ENCODE measurements around the gene MRPS24. TPM values are rescaled to one million over a fixed set of nuclear protein-coding genes. Genes with fewer than 3 reads are reported as not detected.
"Not testable (repeated sequence)": the region's sequence is repeated elsewhere in the genome, so short reads cannot be mapped to it uniquely, and the experiment has no call there.

MRPS24 gene
- total RNA-seq, 1 experiment from 2014 or later = 135 TPM

DNA sequence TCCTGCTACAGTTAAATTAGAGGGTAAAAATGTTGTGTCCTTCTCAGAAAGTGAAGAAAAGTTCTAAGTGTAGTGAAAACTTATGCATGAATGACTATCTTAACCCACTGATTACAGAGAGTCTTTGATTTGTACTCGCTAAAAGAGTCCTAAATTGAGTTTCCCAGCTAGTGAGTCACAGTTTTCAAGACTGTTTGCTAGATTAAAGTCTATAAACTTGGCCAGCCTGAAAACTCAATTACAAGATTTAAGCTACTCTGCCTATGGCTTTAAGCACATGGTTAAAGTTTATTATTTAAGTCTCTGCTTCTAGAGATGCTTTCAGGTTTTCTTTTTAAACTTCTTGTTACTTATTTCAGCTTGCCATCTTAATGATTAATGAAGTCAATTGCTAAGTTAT, 44.4 kb downstream of the MRPS24 start:
- Mint-ChIP-seq H3K27ac (no peak overlapping the region), H3K27me3 (ENCODE audit: low read depth) (peaks cover 31% of the 10 kb centered on the region), H3K9me3 (peaks cover 20% of the 10 kb centered on the region), H3K4me3 (no peak overlapping the region), H3K4me1 (peaks cover 32% of the 10 kb centered on the region), H3K36me3 (peaks cover 5% of the 10 kb centered on the region; the same call in 1 of the 2 replicates)
- ChIA-PET CTCF (interaction anchor here (1.3 to 1.5 kb wide), 2 partner anchors 14 to 242 kb away, joined by 6 to 10 read pairs; partner anchors contain the start of gene STK17A), POLR2A (no interaction called here)
- DNase-seq (ENCODE audit: low spot score) = no peak
- no peak for ATAC-seq
- no peak for TF ChIP-seq CREM (CRISPR knock-in tag; IDR thresholded peaks at IDR 0.05)
- TF ChIP-seq SMAD3 (CRISPR knock-in tag; IDR thresholded peaks at IDR 0.05; ENCODE audit: borderline replicate concordance) = no peak
- no peak for TF ChIP-seq EMX1 (CRISPR knock-in tag; IDR thresholded peaks at IDR 0.05)
- TF ChIP-seq, protein P1, sequence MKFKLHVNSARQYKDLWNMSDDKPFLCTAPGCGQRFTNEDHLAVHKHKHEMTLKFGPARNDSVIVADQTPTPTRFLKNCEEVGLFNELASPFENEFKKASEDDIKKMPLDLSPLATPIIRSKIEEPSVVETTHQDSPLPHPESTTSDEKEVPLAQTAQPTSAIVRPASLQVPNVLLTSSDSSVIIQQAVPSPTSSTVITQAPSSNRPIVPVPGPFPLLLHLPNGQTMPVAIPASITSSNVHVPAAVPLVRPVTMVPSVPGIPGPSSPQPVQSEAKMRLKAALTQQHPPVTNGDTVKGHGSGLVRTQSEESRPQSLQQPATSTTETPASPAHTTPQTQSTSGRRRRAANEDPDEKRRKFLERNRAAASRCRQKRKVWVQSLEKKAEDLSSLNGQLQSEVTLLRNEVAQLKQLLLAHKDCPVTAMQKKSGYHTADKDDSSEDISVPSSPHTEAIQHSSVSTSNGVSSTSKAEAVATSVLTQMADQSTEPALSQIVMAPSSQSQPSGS (CRISPR knock-in tag; IDR thresholded peaks at IDR 0.05; ENCODE audit: borderline replicate concordance, low read depth) = no peak

DNA sequence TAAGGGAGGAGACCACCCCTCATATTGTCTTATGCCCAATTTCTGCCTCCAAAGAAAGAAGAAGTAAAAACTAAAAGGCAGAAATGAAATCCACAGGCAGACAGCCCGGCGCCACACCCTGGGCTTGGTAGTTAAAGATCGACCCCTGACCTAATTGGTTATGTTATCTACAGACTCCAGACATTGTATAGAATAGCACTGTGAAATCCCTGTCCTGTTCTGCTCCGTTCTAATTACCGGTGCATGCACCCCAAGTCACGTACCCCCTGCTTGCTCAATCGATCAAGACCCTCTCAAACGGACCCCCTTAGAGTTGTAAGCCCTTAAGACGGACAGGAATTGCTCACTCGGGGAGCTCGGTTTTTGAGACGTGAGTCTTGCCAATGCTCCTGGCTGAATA, 44.8 kb downstream of the MRPS24 start:
- H3K4me3 Mint-ChIP-seq; DNase-seq (ENCODE audit: low spot score); H3K36me3 Mint-ChIP-seq; POLR2A ChIA-PET; ATAC-seq; H3K27ac Mint-ChIP-seq: not testable (repeated sequence)
- H3K27me3 Mint-ChIP-seq (ENCODE audit: low read depth) = peaks cover 36% of the 10 kb centered on the region
- H3K4me1 Mint-ChIP-seq = peaks cover 34% of the 10 kb centered on the region
- H3K9me3 Mint-ChIP-seq = peaks cover 20% of the 10 kb centered on the region
- CTCF ChIA-PET = interaction anchor here (1.3 kb wide), 1 partner anchor 14 kb away, joined by 6 read pairs; no protein-coding TSS in a partner anchor

DNA sequence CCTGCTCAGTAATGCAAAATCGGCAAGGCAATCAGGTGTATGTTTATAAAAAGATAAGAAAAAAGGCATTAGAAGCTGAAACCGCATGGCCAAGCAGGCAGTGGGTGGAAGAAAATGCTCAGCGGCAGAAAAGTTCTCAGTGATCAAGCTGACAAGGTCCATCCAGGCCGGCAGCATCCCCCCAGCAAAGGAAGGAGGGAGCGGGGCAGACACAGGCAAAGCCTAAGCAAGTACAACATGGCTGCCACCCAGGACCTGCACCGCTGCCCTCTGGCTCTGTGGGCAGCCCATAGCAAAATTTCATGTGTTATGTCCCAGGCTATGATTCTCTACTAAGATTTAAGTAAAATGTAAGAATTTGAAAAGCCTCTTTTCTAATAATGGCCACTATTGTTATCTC, 45.4 kb downstream of the MRPS24 start:
- DNase-seq (ENCODE audit: low spot score) = no peak
- ChIA-PET POLR2A (no interaction called here), CTCF (no interaction called here)
- TF ChIP-seq, protein P2, sequence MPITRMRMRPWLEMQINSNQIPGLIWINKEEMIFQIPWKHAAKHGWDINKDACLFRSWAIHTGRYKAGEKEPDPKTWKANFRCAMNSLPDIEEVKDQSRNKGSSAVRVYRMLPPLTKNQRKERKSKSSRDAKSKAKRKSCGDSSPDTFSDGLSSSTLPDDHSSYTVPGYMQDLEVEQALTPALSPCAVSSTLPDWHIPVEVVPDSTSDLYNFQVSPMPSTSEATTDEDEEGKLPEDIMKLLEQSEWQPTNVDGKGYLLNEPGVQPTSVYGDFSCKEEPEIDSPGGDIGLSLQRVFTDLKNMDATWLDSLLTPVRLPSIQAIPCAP (CRISPR knock-in tag; IDR thresholded peaks at IDR 0.05) = no peak
- TF ChIP-seq, protein P3, sequence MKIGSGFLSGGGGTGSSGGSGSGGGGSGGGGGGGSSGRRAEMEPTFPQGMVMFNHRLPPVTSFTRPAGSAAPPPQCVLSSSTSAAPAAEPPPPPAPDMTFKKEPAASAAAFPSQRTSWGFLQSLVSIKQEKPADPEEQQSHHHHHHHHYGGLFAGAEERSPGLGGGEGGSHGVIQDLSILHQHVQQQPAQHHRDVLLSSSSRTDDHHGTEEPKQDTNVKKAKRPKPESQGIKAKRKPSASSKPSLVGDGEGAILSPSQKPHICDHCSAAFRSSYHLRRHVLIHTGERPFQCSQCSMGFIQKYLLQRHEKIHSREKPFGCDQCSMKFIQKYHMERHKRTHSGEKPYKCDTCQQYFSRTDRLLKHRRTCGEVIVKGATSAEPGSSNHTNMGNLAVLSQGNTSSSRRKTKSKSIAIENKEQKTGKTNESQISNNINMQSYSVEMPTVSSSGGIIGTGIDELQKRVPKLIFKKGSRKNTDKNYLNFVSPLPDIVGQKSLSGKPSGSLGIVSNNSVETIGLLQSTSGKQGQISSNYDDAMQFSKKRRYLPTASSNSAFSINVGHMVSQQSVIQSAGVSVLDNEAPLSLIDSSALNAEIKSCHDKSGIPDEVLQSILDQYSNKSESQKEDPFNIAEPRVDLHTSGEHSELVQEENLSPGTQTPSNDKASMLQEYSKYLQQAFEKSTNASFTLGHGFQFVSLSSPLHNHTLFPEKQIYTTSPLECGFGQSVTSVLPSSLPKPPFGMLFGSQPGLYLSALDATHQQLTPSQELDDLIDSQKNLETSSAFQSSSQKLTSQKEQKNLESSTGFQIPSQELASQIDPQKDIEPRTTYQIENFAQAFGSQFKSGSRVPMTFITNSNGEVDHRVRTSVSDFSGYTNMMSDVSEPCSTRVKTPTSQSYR (CRISPR knock-in tag; IDR thresholded peaks at IDR 0.05) = no peak
- TF ChIP-seq ZNF396 (CRISPR knock-in tag; IDR thresholded peaks at IDR 0.05; ENCODE audit: borderline replicate concordance) (no peak), ATF1 (CRISPR knock-in tag; IDR thresholded peaks at IDR 0.05) (no peak), NFE2L1 (CRISPR knock-in tag; IDR thresholded peaks at IDR 0.05) (no peak), SMAD4 (CRISPR knock-in tag; IDR thresholded peaks at IDR 0.05) (no peak), NFYB (CRISPR knock-in tag; conservative IDR thresholded peaks at IDR 0.05; ENCODE audit: low read depth) (no peak), ZNF423 (CRISPR knock-in tag; IDR thresholded peaks at IDR 0.05) (no peak)
- TF ChIP-seq, protein P4, sequence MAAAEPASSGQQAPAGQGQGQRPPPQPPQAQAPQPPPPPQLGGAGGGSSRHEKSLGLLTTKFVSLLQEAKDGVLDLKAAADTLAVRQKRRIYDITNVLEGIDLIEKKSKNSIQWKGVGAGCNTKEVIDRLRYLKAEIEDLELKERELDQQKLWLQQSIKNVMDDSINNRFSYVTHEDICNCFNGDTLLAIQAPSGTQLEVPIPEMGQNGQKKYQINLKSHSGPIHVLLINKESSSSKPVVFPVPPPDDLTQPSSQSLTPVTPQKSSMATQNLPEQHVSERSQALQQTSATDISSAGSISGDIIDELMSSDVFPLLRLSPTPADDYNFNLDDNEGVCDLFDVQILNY (CRISPR knock-in tag; IDR thresholded peaks at IDR 0.05) = no peak
- TF ChIP-seq, protein P5, sequence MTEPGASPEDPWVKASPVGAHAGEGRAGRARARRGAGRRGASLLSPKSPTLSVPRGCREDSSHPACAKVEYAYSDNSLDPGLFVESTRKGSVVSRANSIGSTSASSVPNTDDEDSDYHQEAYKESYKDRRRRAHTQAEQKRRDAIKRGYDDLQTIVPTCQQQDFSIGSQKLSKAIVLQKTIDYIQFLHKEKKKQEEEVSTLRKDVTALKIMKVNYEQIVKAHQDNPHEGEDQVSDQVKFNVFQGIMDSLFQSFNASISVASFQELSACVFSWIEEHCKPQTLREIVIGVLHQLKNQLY (CRISPR knock-in tag; IDR thresholded peaks at IDR 0.05) = no peak
- peaks cover 41% of the 10 kb centered on the region for H3K27me3 Mint-ChIP-seq (ENCODE audit: low read depth)
- H3K27ac Mint-ChIP-seq = no peak overlapping the region
- H3K4me1 Mint-ChIP-seq = peaks cover 30% of the 10 kb centered on the region
- peaks cover 2% of the 10 kb centered on the region; the same call in 1 of the 2 replicates for H3K36me3 Mint-ChIP-seq
- no peak overlapping the region for H3K4me3 Mint-ChIP-seq
- H3K9me3 Mint-ChIP-seq = peaks cover 17% of the 10 kb centered on the region
- no peak for ATAC-seq

DNA sequence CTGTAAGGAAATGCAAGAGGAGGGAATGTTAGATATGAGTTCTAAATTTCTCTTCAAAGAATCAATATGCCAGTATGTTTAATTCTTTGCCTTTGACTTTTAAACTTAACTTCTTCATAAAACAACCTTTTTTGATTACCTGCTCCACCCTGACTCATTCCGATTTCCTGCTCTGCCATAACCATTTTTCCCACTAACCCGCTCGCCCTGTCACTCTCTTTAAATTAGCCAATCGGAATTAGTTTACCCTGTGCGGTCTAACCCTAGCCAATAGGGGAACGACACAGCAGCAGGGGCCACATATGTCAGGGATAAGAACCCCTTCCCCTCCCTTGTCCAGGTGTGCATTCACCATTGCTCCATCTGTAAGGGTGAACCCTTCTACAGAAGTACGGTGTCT, 45.9 kb downstream of the MRPS24 start:
- ATAC-seq; CTCF ChIA-PET; DNase-seq (ENCODE audit: low spot score); H3K4me3 Mint-ChIP-seq; H3K27ac Mint-ChIP-seq; H3K36me3 Mint-ChIP-seq; POLR2A ChIA-PET: not testable (repeated sequence)
- Mint-ChIP-seq H3K4me1 (peaks cover 25% of the 10 kb centered on the region), H3K9me3 (peaks cover 17% of the 10 kb centered on the region), H3K27me3 (ENCODE audit: low read depth) (peaks cover 46% of the 10 kb centered on the region)

Other genes with a start within 250 kb of the MRPS24 start
- gene COA1, start 140.0 kb downstream of the MRPS24 start, total RNA-seq (2021) = 132 to 148 TPM (median 146 TPM) in 3 replicates
- gene BLVRA, start 110.8 kb downstream of the MRPS24 start, total RNA-seq (2021) = 31.9 to 35.5 TPM (median 33.7 TPM) in 3 replicates
- gene URGCP, start 37.1 kb upstream of the MRPS24 start, total RNA-seq (2021) = 18.3 to 20.2 TPM (median 19.5 TPM) in 3 replicates
- gene UBE2D4, start 56.9 kb upstream of the MRPS24 start, total RNA-seq (2021) = 2.4 to 4.1 TPM (median 3.9 TPM) in 3 replicates
- gene SPDYE1, start 128.4 kb upstream of the MRPS24 start, total RNA-seq (2021) = 0.07 TPM in 1 of 3 replicates, not detected in the others
- 34.3 to 36.8 TPM (median 36.1 TPM) in 3 replicates for gene DBNL, start 175.2 kb upstream of the MRPS24 start, total RNA-seq (2021)
- 2.4 to 5.6 TPM (median 3.9 TPM) in 3 replicates for gene PGAM2, start 196.1 kb upstream of the MRPS24 start, total RNA-seq (2021)
- gene POLM, start 213.0 kb upstream of the MRPS24 start, total RNA-seq (2021) = 20.9 to 25.3 TPM (median 24.7 TPM) in 3 replicates
- gene AEBP1, start 234.8 kb upstream of the MRPS24 start, total RNA-seq (2021) = 50.8 to 55.5 TPM (median 52.4 TPM) in 3 replicates

Data from WTC11 (cell line).